Nephron progenitor cell (in vitro differentiated cells): ENCODE results near the gene SUFU.
A peak's percentile ranks its signal among the peaks of the same experiment; 100 is the strongest.

Experiments used
- DNase-seq: peaks from one replicate; pipeline ENCODE4 v3.0.0; 2021
- H3K27ac Mint-ChIP-seq: 2 replicates; pipeline ENCODE4 v1.8.0; 2021; ENCODE audit warnings: mild to moderate bottlenecking, moderate library complexity, mixed read lengths
- H3K27me3 Mint-ChIP-seq: 2 replicates; pipeline ENCODE4 v1.8.0; 2021; ENCODE audit warnings: mild to moderate bottlenecking, low read depth, mixed read lengths; ENCODE audit not compliant: poor library complexity
- H3K36me3 Mint-ChIP-seq: 2 replicates; pipeline ENCODE4 v1.8.0; 2021; ENCODE audit warnings: low read depth, mixed read lengths
- H3K4me1 Mint-ChIP-seq: 2 replicates; pipeline ENCODE4 v1.8.0; 2021; ENCODE audit warnings: mixed read lengths
- H3K4me3 Mint-ChIP-seq: 2 replicates; pipeline ENCODE4 v1.8.0; 2021; ENCODE audit warnings: mild to moderate bottlenecking, moderate library complexity, mixed read lengths
- H3K9me3 Mint-ChIP-seq: 2 replicates; pipeline ENCODE4 v1.8.0; 2021; ENCODE audit warnings: mild to moderate bottlenecking, moderate library complexity, mixed read lengths
- TF ChIP-seq, protein P1 (sequence below): fragments of 200-600 bp; sonication (generic); IDR thresholded peaks from 2 replicates; pipeline ENCODE4 v1.5.0; 2021; ENCODE audit warnings: antibody characterized with exemption

The SUFU gene

DNA sequence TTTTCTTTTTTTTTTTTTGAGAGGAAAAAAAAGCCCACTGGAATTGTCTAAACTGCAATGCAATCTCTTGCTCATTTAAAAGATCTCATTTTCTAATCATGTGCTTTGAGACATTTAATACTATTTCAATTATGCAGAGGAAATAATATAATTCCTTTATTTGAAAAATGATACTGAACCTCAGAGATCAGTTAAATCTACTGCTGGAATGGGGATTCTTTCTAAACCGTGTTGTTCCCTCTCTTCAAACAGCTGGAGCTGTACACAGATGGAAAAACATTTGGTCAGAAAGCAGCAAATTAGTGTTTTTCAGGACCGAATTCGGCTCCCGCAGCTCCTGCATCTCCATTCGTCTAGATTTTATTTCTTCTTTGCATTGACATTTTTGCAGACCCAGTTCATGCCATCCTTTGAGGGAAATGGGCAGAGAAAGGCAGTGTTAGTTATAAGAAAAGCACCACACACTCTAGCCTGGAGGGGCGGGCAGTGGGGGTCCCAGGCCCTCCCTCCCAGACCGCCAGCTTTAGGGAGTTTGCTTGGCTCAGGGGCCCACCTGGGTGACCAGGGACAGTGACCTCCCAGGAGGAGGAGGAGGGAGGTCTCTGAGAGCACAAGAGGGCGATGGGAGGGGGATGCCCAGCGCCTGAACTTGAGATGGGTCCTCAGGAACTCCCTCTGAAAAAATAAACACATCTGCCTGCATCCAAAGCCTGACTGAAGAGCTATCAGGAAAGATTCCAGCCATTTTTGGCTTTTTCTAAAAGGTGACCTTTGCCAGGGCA, 173.0 kb downstream of the SUFU start:
- H3K4me3 Mint-ChIP-seq = peak overlapping the region; percentile 77
- TF ChIP-seq, protein P1, sequence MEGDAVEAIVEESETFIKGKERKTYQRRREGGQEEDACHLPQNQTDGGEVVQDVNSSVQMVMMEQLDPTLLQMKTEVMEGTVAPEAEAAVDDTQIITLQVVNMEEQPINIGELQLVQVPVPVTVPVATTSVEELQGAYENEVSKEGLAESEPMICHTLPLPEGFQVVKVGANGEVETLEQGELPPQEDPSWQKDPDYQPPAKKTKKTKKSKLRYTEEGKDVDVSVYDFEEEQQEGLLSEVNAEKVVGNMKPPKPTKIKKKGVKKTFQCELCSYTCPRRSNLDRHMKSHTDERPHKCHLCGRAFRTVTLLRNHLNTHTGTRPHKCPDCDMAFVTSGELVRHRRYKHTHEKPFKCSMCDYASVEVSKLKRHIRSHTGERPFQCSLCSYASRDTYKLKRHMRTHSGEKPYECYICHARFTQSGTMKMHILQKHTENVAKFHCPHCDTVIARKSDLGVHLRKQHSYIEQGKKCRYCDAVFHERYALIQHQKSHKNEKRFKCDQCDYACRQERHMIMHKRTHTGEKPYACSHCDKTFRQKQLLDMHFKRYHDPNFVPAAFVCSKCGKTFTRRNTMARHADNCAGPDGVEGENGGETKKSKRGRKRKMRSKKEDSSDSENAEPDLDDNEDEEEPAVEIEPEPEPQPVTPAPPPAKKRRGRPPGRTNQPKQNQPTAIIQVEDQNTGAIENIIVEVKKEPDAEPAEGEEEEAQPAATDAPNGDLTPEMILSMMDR = no peak
- DNase-seq = peak; percentile 32
- H3K36me3 Mint-ChIP-seq = peaks cover 12% of the 10 kb centered on the region
- H3K27ac Mint-ChIP-seq = peak overlapping the region; percentile 81
- H3K4me1 Mint-ChIP-seq = peaks cover 88% of the 10 kb centered on the region
- H3K9me3 Mint-ChIP-seq = no peaks in the 10 kb centered on the region
- no peaks in the 10 kb centered on the region for H3K27me3 Mint-ChIP-seq

DNA sequence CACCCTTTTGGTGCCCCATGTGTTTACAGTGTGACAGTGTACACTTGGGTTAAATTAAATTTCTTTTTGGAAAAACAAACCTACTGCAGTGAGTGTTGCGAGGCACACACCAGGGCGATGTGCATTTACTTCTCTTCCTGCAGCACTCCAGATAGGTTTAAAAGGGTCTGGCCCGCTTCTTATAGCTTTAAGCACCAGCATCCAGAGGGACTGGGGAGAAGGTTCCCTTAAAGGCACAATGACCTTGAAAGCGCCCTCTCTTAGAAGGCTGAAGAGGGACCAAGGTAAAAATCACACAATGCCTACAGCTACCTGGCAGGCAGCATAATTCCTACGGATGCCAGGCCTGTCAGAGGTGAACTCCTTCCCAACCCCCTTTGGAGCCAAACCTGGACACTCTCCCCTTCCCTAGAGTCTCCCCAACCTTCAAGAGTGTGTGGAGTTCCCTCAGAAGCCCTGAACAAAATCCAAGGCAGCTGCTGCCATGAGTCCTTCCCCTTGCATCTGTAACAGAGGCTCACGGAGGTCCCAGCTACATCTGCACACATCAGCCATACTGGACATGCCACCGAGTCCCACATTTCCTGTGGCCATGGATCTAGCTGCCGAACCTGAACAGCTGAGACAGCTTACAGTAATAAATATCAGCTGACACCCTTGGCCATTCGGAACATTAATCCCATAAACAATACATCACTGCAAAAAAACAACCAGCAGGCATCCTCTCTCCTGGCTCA, 173.7 kb downstream of the SUFU start:
- TF ChIP-seq, protein P1 = no peak
- Mint-ChIP-seq H3K27me3 (no peaks in the 10 kb centered on the region), H3K27ac (peak overlapping the region; percentile 81), H3K4me1 (peaks cover 94% of the 10 kb centered on the region), H3K9me3 (no peaks in the 10 kb centered on the region), H3K36me3 (peaks cover 20% of the 10 kb centered on the region), H3K4me3 (peak overlapping the region; percentile 77)
- DNase-seq = no peak

DNA sequence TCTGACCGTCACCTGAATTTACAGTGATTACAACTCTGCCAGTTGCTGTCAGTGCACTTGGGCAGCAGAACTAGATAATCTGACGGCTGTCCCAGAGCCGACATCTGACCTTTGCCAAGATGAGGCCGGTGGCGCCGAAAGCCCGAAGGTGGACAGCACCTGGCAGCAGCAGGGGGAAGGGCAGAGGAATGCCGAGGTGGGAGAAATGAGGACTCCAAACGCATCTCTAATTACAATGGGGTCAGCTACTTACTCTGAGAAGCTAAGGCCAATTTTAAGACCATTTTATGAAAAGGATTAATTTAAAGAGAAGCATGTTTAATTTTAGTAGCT, 174.3 kb downstream of the SUFU start:
- peaks cover 24% of the 10 kb centered on the region for H3K36me3 Mint-ChIP-seq
- peak overlapping the region; percentile 81 for H3K27ac Mint-ChIP-seq
- TF ChIP-seq, protein P1 = no peak
- H3K27me3 Mint-ChIP-seq = no peaks in the 10 kb centered on the region
- no peaks in the 10 kb centered on the region for H3K9me3 Mint-ChIP-seq
- H3K4me1 Mint-ChIP-seq = peaks cover 89% of the 10 kb centered on the region
- H3K4me3 Mint-ChIP-seq = peak overlapping the region; percentile 77
- DNase-seq = no peak

DNA sequence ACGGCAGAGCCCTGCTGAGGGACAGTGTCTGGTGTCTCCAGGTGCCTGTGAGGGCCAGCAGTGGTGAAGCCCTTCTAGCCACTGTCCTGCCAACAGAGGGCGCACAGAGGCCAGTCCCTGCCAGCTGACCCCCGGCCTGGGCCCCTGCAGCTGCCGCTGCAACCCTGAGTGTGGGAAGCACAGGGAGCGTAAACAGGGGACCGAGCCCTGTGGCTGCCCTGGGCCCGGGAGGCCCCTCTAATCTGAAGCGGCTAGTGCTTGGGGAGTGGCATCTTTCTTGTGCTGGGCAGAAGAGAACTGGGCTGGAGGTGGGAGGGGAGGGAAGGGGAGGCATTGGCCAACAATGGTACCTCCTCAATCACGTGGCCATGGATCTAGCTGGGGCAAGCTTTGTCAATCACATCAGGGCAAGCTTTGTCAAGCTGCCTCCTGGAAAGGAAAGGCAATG, 175.1 kb downstream of the SUFU start:
- peak; percentile 85 for DNase-seq
- Mint-ChIP-seq H3K4me1 (peaks cover 80% of the 10 kb centered on the region), H3K4me3 (peak overlapping the region; percentile 29), H3K27ac (peak overlapping the region; percentile 18), H3K9me3 (no peaks in the 10 kb centered on the region), H3K36me3 (peaks cover 33% of the 10 kb centered on the region), H3K27me3 (no peaks in the 10 kb centered on the region)
- TF ChIP-seq, protein P1 = peak; percentile 74

DNA sequence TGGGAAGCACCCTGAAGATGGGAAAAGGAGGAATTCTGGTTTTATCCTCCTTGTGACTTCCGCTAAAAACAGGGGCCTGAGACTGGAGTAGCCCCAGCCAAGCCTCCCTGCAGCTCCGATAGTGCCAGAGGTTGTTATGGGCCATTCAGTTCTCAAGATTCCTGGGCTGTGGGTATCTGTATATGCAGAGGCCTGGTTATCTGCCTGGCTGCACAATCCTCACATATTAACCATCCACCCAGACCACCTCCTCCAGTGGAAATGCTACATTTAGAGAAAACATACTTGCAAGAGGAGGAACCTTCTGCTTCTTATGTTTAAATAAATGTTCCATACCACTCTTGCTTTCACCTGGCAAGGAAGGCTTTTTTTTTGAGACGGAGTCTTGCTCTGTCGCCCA, 175.8 kb downstream of the SUFU start:
- Mint-ChIP-seq H3K4me1 (peaks cover 73% of the 10 kb centered on the region), H3K9me3 (no peaks in the 10 kb centered on the region), H3K27me3 (no peaks in the 10 kb centered on the region), H3K36me3 (peaks cover 38% of the 10 kb centered on the region), H3K4me3 (no peak overlapping the region), H3K27ac (no peak overlapping the region)
- DNase-seq = no peak
- TF ChIP-seq, protein P1 = no peak
